Putamen (tissue), 1 donor: ENCODE data around the gene ELF3.
A peak's percentile ranks its signal among the peaks of the same experiment; 100 is the strongest.
"Not testable (repeated sequence)": the region's sequence is repeated elsewhere in the genome, so short reads cannot be mapped to it uniquely, and the experiment has no call there.

Experiments used
- DNase-seq: peaks from one replicate; pipeline ENCODE4 v3.0.0-alpha.2; 2016; ENCODE audit warnings: low spot score

Gene ELF3

DNA sequence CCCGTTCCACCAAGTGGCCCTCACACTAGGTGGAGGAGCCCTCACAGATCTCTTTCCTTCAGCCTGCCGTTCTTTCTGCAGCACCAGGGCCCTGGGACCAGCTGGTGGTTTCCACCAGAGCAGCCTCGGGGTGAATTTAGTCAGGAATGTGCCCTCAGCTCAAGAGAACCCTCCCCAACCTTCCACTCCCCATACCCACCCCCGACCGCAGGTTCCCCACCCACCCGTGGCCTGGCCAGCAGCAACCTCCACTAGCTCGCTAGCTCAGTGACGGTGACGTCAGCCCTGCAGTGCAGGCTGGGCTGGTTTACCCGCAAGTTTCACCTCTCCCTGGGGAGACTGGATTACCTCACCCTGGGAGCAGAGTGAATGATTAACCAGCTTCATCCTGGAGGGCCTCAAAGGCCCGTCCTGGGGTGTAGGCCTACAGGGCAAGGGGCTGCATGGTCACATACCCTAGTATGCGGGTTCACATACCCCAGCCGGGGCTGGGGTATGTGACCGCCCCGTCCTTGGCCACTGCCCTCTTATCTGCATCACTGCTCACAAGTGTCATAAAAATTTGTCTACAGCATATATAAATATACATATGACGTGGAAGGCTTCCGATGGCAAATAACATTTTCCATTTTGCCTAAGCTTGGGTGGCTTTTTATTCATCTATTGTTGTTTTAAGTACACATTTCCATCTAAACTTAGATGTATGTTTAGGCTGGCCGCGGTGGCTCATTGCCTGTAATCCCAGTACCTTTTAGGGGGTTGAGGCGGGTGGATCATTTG lies 24.5 kb downstream of the ELF3 start:
- no peak for DNase-seq

DNA sequence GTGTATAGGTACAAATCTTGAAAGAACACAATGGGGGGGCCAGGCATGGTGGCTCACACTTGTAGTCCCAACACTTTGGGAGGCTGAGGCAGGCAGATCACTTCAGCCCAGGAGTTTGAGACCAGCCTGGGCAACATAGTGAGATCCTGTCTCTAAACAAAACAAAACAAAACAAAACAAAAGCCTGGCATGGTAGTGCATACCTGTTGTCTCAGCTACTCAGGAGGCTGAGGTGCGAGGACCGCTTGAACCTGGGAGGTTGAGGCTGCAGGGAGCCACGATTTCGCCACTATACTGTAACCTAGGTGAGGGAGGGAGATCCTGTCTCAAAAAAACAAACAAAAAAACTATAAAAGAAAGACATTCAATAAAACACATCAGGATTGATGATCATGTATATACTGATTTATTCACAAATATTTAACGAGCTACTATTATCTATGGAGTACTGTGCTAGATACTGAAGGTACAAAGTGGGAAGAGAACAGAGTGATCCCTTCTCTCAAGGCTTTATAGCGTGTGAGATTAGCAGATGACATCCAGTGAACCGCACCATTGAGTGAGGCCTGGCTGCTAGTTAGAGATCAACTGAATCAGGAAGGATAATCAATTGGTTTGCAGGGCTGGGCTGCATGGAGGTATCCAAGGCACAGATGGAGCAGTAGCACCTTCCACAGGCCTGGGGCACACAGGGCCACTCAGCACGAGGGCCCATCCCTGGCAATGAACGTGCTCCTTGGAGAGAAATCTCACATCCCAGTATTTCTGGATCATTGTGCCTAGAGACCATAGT lies 26.4 kb downstream of the ELF3 start:
- no peak for DNase-seq

DNA sequence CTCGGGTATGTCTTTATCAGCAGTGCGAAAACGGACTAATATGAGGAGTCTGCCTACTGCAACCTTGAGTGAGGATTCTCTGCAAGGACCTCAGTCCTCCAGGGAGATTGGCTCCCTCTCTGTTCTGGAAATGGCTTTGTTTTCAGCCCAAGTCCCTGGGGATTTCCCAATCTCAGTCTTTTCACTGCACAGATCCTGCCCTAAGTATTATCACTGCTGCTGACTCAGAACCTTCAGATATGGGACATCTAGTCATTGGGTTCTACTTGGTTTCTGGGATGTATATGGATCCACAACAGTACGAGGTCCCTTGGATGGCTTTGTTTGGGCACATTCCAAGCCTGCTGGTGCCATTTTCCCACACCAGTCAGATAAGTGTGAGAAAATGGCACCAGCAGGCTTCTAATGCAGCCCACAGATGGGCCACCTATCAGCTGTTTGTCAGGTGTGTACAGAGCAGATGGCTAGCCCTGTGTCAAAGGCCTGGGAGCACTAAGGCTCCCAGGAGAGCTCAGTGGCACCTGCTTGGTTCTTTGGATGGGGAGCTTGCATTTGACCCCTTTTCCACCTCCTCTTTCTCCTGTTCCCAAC lies 27.4 kb downstream of the ELF3 start:
- DNase-seq: no peak

DNA sequence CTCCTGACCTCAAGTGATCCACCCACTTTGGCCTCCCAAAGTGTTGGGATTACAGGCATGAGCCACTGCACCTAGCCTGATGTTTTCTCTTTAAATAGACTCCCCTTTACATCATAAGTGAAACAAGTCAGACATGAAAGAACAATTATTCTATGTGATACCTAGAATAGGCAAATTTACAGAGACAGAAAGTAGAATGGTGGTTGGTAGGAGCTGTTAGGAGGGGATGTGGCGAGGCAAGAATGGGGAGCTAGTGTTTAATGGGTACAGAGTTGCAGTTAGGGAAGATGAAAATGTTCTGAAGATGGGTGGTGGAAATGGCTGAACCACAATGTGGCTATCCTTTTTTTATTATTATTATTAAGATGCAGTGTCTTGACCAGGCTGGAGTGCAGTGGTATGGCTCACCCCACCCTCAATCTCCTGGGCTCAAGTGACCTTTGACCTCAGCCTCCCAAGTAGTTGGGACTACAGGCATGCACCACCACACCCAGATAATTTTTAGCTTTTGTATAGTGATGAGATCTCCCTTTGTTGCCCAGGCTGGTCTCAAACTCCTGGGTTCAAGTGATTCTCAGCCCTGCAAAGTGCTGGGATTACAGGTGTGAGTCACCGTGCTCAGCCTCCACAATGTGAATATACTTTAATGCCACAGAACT lies 28.4 kb downstream of the ELF3 start:
- DNase-seq: no peak

DNA sequence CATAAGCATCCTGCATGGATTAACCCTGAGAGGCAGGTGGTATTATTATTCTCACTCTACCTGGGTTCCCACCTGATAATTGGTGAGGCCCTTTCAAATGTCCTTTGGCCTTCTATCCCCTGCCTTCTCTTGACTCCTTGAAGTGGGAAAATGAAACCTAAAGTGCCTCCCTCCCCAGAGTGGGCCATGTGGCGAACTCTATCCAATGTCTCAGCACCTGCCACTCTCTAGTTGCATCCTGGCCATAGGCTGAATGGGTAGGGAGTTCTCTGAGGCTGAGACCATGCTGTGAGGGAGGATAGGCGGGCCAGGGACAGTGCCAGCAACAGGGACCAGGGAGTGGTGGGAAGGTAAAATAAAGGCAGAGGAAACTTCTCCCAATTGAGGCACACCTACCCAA lies 35.3 kb downstream of the ELF3 start:
- DNase-seq: no peak

DNA sequence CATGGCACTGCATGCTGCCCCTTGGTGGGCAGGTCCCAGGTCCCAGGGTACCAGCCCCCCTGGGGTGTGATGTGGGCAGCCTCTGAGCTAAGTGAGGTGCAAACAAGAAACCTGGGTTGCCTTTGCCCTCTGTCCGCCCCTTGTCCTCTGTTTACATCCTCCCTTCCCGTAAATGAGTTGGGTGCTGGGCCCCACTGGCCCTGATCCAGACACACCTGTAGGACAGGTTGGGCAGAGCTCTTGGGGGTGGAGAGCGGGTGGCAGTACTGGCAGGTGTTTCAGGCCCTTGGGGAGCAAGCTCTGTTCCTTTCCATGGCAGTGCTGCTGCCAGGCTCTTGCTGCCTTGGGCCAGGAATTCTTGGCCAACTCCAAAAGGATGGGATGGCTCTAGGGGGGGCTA lies 35.8 kb downstream of the ELF3 start:
- DNase-seq: no peak

DNA sequence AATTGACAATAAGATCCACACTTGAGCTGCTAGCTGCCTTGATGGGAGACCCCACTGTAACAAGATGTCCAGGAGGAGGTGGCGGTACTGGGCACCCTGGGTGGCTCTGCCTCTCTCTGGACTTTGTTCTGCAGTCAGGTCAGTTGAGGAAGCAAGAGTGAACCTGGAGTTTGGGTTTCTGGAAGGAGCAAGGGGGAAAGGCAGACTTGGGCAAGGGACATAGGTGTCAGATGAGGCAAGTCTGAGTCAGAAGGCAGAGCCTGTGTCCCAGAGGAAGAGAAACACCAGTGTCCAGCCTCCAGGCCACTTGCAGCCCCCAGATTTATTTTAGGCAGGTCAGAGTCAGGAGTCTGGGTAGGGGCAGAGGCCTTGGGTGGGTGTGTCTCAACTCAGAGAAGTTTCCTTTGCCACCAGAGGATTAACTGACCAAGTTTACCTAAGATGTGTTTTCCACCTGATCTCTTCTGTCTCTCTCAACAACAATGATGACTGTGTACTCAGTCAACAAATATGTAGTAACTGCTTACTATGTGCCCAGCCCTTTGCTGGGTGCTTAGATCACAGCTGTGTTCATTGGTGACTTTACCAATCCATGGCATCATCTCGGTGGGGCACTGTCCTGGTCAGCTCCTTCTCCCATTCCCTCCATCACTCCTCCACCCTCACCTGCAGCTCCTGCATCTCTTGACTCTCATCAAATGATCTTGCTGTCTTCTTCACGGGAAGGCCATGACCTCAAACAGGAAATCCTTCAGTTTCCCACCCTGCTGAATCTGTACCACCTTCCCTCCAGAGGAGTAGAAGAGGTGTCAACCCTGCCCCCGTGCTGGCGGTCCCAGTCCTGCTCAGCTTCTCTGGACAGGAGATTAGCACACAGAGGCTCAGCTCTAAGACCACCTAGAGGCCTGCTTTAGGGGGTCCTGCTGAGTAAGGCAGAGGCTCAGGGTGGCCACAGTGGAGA lies 36.6 kb downstream of the ELF3 start:
- DNase-seq: no peak

DNA sequence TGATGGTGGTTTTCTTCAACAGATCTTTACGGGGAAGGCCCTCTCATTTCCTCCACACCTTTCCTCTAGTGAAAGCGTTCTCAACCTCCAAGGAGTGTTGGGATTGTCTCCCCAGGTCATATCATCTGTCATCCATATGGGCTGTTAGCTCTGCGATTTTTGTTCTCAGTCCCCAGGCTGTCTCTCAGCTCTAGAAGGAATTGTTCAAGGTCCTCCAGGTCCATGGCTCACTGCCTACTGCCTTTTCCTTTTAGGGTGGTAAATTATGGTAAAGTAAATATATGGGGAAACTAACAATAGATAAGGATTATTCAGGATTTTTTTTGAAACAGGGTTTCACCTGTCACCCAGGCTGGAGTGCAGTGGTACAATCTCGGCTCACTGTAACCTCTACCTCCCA lies 37.6 kb downstream of the ELF3 start:
- DNase-seq: no peak

DNA sequence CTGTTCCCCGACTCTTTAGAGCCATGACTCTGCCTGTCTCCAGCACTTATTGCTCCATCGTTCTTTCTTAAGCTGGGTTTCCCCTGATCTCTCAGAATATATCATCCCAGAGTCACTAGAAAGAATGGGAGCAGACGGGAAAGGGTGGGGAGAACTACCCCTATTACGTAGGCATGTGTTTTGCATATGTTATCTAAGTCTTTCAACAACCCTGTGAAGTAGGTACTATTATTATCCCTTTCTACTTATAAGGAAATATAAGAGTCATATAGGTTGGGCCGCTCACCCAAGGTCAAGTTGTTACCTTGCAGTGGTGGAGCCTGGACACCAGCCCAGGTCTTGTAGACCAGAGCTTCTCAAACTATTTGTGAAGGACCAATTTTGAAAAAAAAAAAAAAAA lies 38.7 kb downstream of the ELF3 start:
- peak; percentile 47 for DNase-seq

DNA sequence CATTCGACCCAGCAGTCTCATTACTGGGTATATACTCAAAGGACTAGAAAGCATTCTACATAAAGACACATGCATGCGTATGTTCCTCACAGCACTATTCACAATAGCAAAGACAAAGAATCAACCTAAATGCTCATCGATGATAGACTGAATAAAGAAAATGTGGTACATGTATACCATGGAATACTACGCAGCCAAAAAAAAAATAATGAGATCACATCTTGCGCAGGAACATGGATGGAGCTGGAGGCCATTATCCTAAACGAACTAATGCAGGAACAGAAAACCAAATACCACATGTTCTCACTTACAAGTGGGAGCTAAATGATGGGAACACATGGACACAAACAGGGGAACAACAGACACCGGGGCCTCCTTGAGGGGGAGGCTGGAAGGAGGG lies 43.7 kb downstream of the ELF3 start:
- no peak for DNase-seq

DNA sequence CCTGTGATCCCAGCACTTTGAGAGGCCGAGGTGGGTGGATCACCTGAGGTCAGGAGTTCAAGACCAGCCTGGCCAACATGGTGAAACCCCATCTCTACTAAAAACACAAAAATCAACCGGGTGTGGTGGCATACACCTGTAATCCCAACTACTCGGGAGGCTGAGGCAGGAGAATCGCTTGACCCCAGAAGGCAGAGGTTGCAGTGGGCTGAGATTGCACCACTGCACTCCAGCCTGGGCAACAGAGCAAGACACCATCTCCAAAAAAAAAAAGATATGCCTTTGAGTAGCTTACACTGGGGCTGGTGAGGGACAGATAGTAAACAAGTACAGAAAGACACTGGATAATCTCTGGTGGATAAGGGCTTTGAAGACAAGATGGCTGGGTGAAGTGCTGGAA lies 44.3 kb downstream of the ELF3 start:
- not testable (repeated sequence) for DNase-seq

DNA sequence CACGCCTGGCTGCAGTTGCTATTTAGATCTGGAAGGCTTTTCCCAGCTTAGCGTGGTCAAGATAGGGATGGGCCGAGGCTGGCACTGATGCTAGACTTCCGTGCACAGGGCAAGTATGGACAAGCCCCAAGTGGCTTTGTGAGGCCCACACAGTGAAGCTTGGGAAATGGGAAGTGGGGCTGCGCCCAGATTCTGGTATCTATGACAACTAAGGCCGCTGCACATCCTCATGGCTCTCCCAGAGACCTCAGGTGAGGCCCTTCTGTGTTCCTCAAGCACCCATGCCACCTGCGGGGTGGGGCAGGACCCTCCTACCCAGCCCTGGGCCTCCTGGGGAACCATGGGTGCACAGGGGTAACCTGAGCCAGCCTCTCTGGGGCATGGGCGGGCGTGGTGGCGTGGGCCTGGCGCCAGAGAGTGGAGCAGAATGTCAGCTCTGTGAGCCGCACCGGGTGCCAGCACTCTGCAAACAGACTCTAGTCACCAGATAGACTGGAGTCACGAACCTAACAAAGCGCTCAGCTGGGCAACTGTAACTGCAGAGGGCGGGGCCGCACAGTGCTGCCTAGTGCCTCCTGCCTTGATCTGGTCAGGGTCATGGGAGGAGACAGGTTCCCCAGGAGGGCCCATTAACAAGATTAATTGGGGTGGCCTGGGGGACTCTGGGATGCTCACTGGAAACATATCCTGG lies 46.4 kb downstream of the ELF3 start:
- DNase-seq: no peak

DNA sequence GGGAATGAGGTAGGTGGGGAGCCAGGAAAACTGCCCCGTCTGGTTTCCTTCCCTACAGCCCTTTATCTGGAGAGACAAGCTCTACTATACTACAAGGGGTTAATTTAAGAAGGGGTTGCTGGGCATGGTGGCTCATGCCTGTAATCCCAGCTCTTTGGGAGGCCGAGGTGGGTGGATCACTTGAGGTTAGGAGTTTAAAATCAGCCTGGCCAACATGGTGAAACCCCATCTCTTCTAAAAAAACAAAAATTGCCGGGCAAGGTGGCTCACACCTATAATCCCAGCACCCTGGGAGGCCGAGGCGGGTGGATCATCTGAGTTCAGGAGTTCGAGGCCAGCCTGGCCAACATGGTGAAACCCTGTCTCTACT lies 46.9 kb downstream of the ELF3 start:
- not testable (repeated sequence) for DNase-seq

DNA sequence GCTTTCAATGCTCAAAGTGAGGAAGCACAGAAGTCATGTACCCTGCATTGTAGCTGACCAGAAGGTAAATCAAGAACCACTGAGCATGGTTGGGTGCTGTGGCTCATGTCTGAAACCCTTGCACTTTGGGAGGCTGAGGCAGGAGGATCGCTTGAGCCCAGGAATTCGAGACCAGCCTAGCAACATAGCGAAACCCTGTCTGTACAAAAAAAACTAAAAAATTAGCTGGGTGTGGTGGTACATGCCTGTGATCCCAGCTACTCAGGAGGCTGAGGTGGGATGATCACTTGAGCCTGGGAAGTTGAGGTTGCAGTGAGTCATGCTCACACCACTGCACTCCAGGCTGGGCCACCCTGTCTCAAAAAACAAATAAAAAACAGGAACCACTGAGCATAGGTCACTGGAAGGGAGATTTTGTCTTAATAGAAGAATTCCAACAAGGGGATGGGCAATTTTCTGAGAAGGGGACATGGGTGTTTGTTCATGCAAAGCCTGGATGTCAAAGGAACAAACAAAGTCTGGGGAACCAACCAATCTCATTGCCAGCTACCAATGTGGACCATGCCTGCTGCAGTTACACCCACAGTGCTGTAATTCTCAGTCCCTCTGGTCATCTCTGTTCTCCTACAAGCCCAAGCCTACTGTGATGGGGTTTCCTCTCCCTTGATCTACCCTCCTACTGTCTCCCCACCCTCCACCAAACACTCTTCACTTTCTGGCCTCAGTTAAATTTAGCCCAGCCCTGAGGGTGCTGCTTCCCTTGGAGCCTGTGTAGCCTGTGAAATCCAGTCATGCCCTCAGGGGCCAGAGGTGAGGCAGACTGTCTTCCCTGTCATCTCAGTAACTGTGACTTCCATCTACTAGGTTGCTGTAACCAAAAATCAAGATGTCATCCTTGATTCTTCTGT lies 47.9 kb downstream of the ELF3 start:
- no peak for DNase-seq

DNA sequence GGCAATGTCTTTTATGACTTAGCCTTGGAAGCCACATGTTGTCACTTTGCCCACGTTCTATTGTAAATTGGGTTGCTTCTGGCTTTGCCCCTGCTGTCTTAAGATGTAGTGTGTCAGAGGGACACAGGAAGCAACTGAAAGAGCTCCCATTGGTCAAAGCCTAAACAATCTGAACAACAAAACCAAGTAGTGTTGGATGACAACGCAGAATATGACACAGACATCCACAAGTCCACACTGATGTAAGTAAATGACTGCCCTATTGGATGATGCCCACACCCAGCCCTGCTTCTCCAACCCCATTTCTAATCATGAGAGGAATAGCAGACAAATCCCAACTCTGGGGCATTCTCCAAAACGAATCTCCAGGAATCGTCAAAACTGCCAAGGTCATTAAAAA lies 50.7 kb downstream of the ELF3 start:
- DNase-seq: no peak

DNA sequence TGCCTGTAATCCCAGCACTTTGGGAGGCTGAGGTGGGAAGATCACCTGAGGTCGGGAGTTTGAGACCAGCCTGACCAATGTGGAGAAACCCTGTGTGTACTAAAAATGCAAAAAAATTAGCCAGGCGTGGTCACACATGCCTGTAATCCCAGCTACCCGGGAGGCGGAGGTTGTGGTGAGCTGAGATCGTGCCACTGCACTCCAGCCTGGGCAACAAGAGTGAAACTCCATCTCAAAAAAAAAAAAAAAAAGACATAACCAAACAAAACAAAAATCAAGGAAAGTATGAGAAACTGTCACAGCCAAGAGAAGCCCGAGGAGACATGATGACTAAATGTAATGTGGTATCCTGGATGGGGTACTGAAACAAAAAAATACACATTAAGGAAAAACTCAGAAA lies 51.4 kb downstream of the ELF3 start:
- not testable (repeated sequence) for DNase-seq

DNA sequence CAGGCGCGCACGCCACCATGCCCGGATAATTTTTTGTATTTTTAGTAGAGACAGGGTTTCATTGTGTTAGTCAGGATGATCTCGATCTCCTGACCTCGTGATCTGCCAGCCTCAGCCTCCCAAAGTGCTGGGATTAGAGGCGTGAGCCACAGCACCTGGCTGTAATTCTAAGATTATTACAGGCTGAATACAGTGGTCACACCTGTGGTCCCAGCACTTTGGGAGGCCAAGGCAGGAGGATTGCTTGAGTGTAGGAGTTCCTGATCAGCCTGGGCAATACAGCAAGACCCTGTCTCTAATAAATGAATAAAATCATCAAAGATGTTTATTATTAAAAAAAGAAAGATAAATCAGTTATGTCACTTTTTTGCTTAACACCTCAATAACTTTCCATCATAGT lies 52.2 kb downstream of the ELF3 start:
- not testable (repeated sequence) for DNase-seq

DNA sequence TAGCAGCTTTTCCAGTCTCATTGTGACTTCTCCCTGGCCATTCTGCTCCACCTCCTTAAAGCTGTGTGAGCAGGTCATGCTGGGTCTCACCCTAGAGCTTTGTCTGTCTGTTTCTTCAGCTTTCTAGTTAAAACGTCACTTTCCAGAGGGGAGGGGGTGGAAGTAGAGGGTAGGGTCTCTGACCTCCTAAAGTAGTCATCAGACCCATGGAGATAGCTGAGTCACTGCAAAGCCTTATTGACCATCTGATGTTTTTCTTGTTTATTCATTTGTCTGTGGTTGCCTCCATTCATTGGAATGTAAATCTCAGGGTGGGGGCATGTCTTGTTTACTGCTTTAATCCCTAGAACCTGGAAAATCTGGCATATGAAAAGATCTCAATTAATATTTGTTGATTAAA lies 52.7 kb downstream of the ELF3 start:
- DNase-seq: no peak

DNA sequence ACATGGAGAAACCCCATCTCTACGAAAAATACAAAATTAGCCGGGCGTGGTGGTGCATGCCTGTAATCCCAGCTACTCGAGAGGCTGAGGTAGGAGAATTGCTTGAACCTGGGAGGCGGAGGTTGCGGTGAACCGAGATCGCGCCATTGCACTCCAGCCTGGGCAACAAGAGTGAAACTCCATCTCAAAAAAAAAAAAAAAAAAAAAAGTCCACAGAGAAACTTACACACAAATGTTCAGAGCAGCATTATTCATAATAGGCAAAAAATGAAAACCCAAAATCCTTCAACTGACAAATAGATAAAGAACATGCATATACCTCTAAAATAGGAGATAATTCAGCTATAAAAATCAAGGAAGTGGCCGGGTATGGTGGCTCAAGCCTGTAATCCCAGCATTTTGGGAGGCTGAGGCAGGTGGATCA lies 54.5 kb downstream of the ELF3 start:
- not testable (repeated sequence) for DNase-seq
